Astrocyte (in vitro differentiated cells and primary cell): ENCODE results near the gene PRUNE1. TPM values are rescaled to one million over a fixed set of nuclear protein-coding genes. Genes with fewer than 3 reads are reported as not detected.

Experiments
- DNase-seq: peaks from one replicate; pipeline ENCODE4 v3.0.0-alpha.2; 2010; ENCODE audit warnings: low read depth
- FAIRE-seq: peaks from 2 replicates; lab custom pipeline; 2011; peaks lifted over from hg19 to GRCh38; lab: Jason Lieb, UNC
- H2AFZ ChIP-seq: 2 replicates; pipeline ENCODE4 v1.6.0; 2012; ENCODE audit warnings: low read depth, low read length, inconsistent platforms
- H3K27ac ChIP-seq: 2 replicates; pipeline ENCODE4 v1.5.1; 2011; ENCODE audit warnings: low read depth, low read length, inconsistent platforms
- H3K27me3 ChIP-seq: 2 replicates; pipeline ENCODE4 v1.6.0; 2011; ENCODE audit warnings: low read length, inconsistent platforms; ENCODE audit not compliant: insufficient read depth
- H3K36me3 ChIP-seq: 2 replicates; pipeline ENCODE4 v1.5.1; 2011; ENCODE audit warnings: low read length, inconsistent platforms; ENCODE audit not compliant: insufficient read depth
- H3K4me1 ChIP-seq: 2 replicates; pipeline ENCODE4 v1.5.1; 2011; ENCODE audit warnings: low read length, inconsistent platforms; ENCODE audit not compliant: insufficient read depth
- H3K4me2 ChIP-seq: 2 replicates; pipeline ENCODE4 v1.6.0; 2012; ENCODE audit warnings: low read length, inconsistent platforms
- H3K4me3 ChIP-seq: 2 replicates; pipeline ENCODE4 v1.5.1; 2011; ENCODE audit warnings: low read depth, mild to moderate bottlenecking, low read length, inconsistent platforms; ENCODE audit not compliant: insufficient read depth
- H3K79me2 ChIP-seq: 2 replicates; pipeline ENCODE4 v1.6.0; 2012; ENCODE audit warnings: mild to moderate bottlenecking, low read length, inconsistent platforms; ENCODE audit not compliant: insufficient read depth
- H3K9ac ChIP-seq: 2 replicates; pipeline ENCODE4 v1.6.0; 2012; ENCODE audit warnings: mild to moderate bottlenecking, low read length, inconsistent platforms
- H3K9me3 ChIP-seq: 2 replicates; pipeline ENCODE4 v1.5.1; 2012; ENCODE audit warnings: low read depth, mild to moderate bottlenecking, low read length, inconsistent platforms; ENCODE audit not compliant: insufficient read depth
- H4K20me1 ChIP-seq: 2 replicates; pipeline ENCODE4 v1.6.0; 2012; ENCODE audit warnings: low read length, inconsistent platforms; ENCODE audit not compliant: insufficient read depth
- H3K27ac Mint-ChIP-seq: one replicate; pipeline ENCODE4 v1.8.0; 2021; ENCODE audit warnings: mild to moderate bottlenecking, mixed read lengths; ENCODE audit not compliant: unreplicated experiment
- H3K27me3 Mint-ChIP-seq: one replicate; pipeline ENCODE4 v1.8.0; 2021; ENCODE audit warnings: low read depth, mixed read lengths; ENCODE audit not compliant: unreplicated experiment
- H3K36me3 Mint-ChIP-seq: one replicate; pipeline ENCODE4 v1.8.0; 2021; ENCODE audit warnings: low read depth, mixed read lengths; ENCODE audit not compliant: unreplicated experiment
- H3K4me1 Mint-ChIP-seq: one replicate; pipeline ENCODE4 v1.8.0; 2021; ENCODE audit warnings: low read depth, mixed read lengths; ENCODE audit not compliant: unreplicated experiment
- H3K4me3 Mint-ChIP-seq: one replicate; pipeline ENCODE4 v1.8.0; 2021; ENCODE audit warnings: mild to moderate bottlenecking, moderate library complexity, mixed read lengths; ENCODE audit not compliant: unreplicated experiment
- H3K9me3 Mint-ChIP-seq: one replicate; pipeline ENCODE4 v1.8.0; 2021; ENCODE audit warnings: mild to moderate bottlenecking, mixed read lengths; ENCODE audit not compliant: unreplicated experiment
- CTCF ChIP-seq: IDR thresholded peaks from 2 replicates; pipeline ENCODE4 v1.5.1; 2011; ENCODE audit warnings: low read depth, mild to moderate bottlenecking, inconsistent platforms, low read length, moderate library complexity; ENCODE audit not compliant: insufficient read depth
- EZH2 ChIP-seq: IDR thresholded peaks from 2 replicates; pipeline ENCODE4 v1.6.1; 2012; ENCODE audit warnings: mild to moderate bottlenecking, low read length, inconsistent platforms; ENCODE audit not compliant: insufficient read depth
- total RNA-seq: library from RNA; stranded (reverse); gene quantifications from 2 replicates; pipeline ENCODE4 v1.2.1, GENCODE V29; 2021

Gene PRUNE1
- total RNA-seq, 1 donor from 2014 or later = 14.3 TPM

DNA sequence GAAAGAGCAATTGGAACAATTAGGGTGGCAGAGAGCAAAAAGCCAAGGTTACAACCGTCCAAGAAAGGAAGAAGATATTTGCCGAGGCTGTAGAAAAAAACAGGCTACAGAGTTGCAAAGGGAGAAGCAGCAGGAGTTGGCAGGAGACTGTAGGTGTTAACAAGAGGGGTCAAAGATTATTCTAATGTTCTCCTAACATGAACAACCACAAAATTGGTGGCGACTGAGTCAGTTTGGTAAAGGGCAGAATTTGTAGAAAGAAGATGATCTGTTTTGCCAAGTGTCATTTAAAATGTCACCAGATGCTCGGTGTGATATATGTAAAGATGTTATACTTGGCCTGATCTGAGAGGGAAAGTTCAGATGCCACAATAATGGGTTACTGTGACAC, 401 bp upstream of the PRUNE1 start:
- Histone ChIP-seq H3K4me1 (peaks cover 47% of the 10 kb centered on the region), H3K27ac (peak overlapping the region; percentile 85), H3K4me3 (peak overlapping the region; percentile 76), H3K4me2 (peak overlapping the region; percentile 99), H3K9ac (peak overlapping the region; percentile 95), H2AFZ (peak overlapping the region; percentile 6), H3K9me3 (no peaks in the 10 kb centered on the region), H3K79me2 (peaks cover 6% of the 10 kb centered on the region), H4K20me1 (no peaks in the 10 kb centered on the region), H3K36me3 (no peaks in the 10 kb centered on the region), H3K27me3 (no peaks in the 10 kb centered on the region)
- no peak for TF ChIP-seq EZH2
- TF ChIP-seq CTCF = no peak
- Mint-ChIP-seq H3K27ac (peak overlapping the region; percentile 98), H3K9me3 (no peaks in the 10 kb centered on the region), H3K27me3 (no peaks in the 10 kb centered on the region), H3K4me3 (peak overlapping the region; percentile 95), H3K36me3 (peaks cover 1% of the 10 kb centered on the region), H3K4me1 (peaks cover 33% of the 10 kb centered on the region)
- DNase-seq = no peak
- no peak for FAIRE-seq

DNA sequence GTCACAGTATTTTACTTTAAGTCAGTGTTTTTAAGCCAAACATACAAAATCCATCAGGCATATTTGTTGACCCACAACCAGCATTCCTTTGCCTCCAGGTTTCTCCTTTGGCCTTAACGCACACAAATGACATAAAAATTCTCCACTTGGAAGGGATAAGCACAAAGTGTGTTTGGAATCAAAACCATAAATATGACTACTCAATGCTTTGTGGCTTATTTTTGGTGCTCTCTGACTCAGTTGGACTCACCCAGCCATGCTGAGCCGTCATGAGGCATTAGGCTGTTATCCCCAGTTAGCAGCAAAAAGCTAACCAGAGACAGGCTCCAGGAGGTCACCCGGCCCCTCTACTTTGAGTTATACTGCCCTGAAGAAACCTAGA, 948 bp downstream of the PRUNE1 start:
- peak overlapping the region; percentile 95 for H2AFZ ChIP-seq

More for the DNA sequence above, 948 bp downstream of the PRUNE1 start:
- DNase-seq (peak; percentile 87), FAIRE-seq (no peak)
- Mint-ChIP-seq H3K4me1 (peaks cover 37% of the 10 kb centered on the region), H3K4me3 (peak overlapping the region; percentile 95), H3K27ac (peak overlapping the region; percentile 84), H3K27me3 (no peaks in the 10 kb centered on the region), H3K36me3 (peaks cover 1% of the 10 kb centered on the region), H3K9me3 (no peaks in the 10 kb centered on the region)
- Histone ChIP-seq H4K20me1 (no peaks in the 10 kb centered on the region), H3K36me3 (no peaks in the 10 kb centered on the region), H3K4me2 (peak overlapping the region; percentile 99), H3K9me3 (no peaks in the 10 kb centered on the region), H3K9ac (peak overlapping the region; percentile 95), H3K79me2 (peaks cover 6% of the 10 kb centered on the region), H3K27me3 (no peaks in the 10 kb centered on the region), H3K4me3 (peak overlapping the region; percentile 76), H3K27ac (peak overlapping the region; percentile 85), H3K4me1 (peaks cover 50% of the 10 kb centered on the region)
- no peak for TF ChIP-seq CTCF
- no peak for TF ChIP-seq EZH2
